Uterus (tissue), 2 donors: ENCODE data around the gene EHD1.

Source experiments
- POLR2A ChIP-seq, 2 donors: fragments of 450-650 bp; IDR thresholded peaks; one replicate each; pipeline ENCODE4 v1.6.1; 2016; ENCODE audit warnings: antibody characterized with exemption in 2 of 2, mild to moderate bottlenecking in 1 of 2, moderate library complexity in 1 of 2
- TF ChIP-seq, protein P1 (sequence below), 4 experiments: fragments of 200-600 bp in 2 of 4; fragments of 450-650 bp in 2 of 4; sonication (generic) in 2 of 4; IDR thresholded peaks; one replicate each; pipeline ENCODE4 v1.5.1; 2016 to 2019; ENCODE audit warnings: antibody characterized with exemption in 4 of 4, mild to moderate bottlenecking in 2 of 4, moderate library complexity in 1 of 4

DNA sequence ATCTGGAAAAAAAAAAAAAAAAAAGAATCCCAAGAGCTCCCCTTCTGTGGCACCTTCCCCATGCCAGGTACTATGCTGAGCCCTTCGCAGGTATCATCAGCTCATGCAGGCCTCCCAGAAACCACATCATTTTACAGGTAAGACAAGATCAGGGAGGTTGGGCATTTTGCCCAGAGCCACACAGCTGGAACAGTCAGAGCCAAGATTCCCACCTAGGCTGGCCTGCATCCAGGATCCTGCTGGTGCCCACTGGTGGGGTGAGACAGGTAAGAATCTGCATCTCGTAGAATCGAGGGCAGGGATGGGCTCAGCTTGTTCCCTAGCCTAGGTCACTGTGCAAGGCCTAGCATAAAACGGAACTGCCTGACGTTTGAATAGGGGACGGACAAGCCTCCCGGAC lies 52.4 kb downstream of the EHD1 start:
- TF ChIP-seq, protein P1, sequence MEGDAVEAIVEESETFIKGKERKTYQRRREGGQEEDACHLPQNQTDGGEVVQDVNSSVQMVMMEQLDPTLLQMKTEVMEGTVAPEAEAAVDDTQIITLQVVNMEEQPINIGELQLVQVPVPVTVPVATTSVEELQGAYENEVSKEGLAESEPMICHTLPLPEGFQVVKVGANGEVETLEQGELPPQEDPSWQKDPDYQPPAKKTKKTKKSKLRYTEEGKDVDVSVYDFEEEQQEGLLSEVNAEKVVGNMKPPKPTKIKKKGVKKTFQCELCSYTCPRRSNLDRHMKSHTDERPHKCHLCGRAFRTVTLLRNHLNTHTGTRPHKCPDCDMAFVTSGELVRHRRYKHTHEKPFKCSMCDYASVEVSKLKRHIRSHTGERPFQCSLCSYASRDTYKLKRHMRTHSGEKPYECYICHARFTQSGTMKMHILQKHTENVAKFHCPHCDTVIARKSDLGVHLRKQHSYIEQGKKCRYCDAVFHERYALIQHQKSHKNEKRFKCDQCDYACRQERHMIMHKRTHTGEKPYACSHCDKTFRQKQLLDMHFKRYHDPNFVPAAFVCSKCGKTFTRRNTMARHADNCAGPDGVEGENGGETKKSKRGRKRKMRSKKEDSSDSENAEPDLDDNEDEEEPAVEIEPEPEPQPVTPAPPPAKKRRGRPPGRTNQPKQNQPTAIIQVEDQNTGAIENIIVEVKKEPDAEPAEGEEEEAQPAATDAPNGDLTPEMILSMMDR (IDR thresholded peaks at IDR 0.05): no peak
- TF ChIP-seq POLR2A (IDR thresholded peaks at IDR 0.05): no peak
